Measurements from ENCODE around the gene MAIP1.

The MAIP1 gene, protein sequence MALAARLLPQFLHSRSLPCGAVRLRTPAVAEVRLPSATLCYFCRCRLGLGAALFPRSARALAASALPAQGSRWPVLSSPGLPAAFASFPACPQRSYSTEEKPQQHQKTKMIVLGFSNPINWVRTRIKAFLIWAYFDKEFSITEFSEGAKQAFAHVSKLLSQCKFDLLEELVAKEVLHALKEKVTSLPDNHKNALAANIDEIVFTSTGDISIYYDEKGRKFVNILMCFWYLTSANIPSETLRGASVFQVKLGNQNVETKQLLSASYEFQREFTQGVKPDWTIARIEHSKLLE

DNA sequence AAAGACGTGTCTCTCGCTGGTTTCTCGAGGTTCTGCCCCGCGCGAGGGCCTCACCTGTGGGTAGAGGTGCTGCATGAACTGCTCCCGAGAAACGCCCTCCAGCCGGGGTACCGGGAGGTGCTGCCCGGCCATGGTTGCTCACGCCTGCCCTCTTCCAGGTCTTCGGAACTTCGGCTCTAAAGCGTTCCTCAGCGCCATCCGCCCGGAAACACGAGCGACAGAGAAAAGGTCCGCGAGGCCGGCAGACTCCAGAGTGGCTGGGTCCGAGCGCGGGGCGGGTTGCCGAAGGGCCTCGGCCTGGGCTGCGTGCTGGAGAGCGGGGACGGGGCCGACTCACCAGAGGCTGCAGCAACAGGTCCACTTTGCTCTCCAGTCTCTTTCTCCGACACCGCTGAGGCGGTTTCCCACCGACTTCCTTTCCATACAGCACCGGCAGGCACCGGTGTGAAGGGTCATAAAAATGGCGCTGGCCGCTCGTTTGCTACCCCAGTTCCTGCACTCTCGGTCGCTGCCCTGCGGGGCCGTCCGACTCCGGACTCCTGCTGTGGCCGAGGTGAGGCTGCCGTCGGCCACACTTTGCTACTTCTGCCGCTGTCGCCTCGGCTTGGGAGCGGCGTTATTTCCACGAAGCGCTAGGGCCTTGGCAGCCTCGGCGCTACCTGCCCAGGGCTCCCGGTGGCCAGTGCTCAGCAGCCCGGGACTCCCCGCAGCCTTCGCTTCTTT, at the start of gene MAIP1, which contains the start of gene TYW5:
Gene MAIP1 (plus strand): TSS at position 244 of the 723 bp plus-strand sequence. CDS start 217 bp downstream, at position 461.
Gene TYW5 (minus strand): TSS at position 153 of the 723 bp plus-strand sequence. CDS start 21 bp downstream, at position 132.
- TF ChIP-seq, protein P1, sequence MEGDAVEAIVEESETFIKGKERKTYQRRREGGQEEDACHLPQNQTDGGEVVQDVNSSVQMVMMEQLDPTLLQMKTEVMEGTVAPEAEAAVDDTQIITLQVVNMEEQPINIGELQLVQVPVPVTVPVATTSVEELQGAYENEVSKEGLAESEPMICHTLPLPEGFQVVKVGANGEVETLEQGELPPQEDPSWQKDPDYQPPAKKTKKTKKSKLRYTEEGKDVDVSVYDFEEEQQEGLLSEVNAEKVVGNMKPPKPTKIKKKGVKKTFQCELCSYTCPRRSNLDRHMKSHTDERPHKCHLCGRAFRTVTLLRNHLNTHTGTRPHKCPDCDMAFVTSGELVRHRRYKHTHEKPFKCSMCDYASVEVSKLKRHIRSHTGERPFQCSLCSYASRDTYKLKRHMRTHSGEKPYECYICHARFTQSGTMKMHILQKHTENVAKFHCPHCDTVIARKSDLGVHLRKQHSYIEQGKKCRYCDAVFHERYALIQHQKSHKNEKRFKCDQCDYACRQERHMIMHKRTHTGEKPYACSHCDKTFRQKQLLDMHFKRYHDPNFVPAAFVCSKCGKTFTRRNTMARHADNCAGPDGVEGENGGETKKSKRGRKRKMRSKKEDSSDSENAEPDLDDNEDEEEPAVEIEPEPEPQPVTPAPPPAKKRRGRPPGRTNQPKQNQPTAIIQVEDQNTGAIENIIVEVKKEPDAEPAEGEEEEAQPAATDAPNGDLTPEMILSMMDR (conservative IDR thresholded peaks at IDR 0.05): 0 out of 2 replicates have a peak, but pooled peaks have one; percentile 20
- peak within 1 kb of the TSS; percentile 96 for H3K27ac ChIP-seq

DNA sequence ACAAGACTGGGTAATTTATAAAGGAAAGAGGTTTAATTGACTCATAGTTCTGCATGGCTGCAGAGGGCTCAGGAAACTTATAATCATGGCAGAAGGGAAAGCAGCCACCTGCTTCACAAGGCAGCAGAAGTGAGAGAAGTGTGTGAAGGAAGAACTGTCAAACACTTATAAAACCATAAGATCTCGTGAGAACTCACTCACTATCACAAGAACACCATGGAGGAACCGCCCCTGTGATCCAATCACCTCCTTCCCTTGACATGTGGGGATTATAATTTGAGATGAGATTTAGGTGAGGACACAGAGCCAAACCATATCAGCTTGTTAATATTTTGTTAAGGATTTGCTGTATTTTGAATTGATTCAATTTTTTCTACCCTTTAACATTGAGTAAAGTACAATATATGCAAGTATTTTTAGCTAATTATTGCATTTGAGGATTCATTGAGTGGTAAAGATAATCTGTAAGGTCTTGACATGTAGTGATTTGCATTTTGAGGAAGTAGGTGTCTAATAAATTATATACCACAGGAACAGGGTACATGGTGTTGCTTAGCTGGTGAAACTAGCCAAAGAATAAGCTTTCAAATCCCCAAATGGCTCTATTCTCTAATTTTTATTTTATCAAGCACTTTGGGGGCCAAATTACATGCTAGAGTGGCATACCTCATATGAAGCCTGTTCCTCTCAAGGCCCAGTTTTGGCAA, 48.2 kb upstream of the MAIP1 start:
- H3K27ac ChIP-seq: no peak overlapping the region
- TF ChIP-seq, protein P1 (conservative IDR thresholded peaks at IDR 0.05): no peak

DNA sequence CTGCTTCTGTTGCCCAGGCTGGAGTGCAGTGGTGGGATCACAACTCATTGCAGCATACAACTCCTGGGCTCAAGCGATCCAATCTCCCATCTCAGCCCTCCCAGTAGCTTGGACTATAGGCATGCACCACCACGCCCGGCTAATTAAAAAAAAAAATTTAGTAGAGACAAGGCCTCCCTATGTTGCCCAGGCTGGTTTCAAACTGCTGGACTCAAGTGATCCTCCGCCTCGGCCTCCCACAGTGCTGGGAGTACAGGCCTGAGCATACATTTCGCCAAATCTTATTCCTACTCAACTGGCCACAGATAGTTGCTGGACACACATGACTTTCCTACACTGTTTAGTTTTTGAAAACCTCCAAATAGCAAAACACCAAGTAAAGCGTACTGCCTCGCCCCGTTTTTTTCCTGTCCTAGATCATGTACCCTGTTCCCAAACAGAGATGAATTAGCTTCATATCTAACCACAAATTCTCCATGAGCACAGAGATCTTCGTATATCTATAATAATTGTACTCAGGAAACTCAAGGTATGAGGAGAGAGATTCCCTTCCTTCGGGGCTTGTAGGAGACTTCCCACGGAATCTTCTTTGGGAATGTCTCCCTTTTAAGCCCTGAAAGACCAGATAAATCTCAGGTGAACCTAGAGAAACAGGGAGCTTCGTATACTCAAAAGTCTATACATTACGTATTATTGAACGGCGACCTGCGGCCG, 44.9 kb upstream of the MAIP1 start:
- TF ChIP-seq, protein P1 (conservative IDR thresholded peaks at IDR 0.05): no peak
- peak overlapping the region; percentile 89 for H3K27ac ChIP-seq

DNA sequence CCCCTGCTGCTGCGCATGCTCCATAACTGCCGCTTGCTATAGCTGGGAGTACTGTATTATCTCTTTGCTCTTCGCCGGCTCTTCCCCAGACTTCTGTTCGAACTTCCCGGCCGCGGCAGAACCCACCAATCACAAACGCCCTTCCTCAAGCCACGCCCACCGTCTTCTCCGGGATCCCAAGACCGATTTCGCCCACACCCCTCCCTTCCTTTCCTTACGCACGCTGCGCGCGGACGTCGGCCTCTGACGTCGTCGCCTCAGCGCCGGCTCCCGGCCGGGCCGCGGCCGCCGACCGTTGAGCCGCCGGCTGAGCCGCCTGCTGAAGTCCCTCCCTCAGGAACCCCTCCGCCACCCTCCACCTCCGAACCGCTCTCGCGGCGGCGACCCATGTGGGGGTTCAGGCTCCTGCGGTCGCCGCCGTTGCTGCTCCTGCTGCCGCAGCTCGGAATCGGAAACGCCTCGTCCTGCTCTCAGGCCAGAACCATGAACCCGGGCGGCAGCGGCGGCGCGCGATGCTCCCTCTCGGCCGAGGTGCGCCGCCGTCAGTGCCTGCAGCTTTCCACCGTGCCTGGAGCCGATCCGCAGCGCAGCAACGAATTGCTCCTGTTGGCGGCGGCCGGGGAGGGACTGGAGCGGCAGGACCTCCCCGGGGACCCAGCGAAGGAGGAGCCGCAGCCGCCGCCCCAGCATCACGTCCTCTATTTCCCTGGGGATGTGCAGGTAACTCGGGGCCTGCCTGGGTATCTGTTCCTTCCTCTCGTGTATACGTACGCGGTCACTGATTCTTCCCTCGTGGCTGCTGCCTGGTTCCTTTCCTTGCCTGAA, 44.1 kb upstream of the MAIP1 start, which contains the start of gene C2orf69:
Gene C2orf69 (plus strand): TSS at position 242 of the 825 bp plus-strand sequence. CDS start 146 bp downstream, at position 388.
- peak within 1 kb of the TSS; percentile 89 for H3K27ac ChIP-seq
- TF ChIP-seq, protein P1 (conservative IDR thresholded peaks at IDR 0.05): no peak

DNA sequence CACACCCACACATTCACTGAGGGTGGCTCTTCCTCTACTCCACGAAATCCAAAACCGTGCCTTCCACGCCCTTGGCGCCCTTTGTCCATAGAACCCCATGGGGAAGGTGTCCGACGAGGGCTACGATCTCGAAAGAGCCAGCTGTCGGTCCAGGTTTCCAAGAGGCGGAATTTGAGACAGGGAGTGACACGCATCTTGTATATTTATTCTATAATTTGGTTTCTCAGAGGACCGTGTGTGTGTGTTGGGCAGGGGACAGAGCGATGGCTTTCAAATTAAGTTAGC, 43.6 kb upstream of the MAIP1 start:
- H3K27ac ChIP-seq: peak overlapping the region; percentile 89
- TF ChIP-seq, protein P1 (conservative IDR thresholded peaks at IDR 0.05): no peak

DNA sequence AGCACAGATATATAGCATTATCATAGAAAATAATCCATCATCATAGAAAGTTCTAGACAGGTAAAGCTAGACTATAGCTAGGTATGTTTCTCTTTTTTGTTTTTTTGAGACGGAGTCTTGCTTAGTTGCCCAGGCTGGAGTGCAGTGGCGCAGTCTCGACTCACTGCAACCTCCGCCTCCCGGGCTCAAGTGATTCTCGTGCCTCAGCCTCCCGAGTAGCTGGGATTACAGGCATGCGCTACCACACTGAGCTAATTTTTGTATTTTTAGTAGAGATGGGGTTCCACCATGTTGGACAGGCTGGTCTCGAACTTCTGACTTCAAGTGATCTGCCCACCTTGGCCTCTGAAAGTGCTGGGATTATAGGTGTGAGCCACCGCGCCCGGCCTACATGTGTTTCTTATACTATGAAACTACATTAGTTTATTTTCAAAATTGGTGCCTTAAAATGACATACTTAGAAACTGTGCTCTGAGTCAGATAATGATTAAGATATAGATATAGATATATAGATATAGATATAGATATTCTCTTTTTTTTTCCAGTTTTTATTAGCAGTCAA, 42.7 kb upstream of the MAIP1 start:
- peak overlapping the region; percentile 89 for H3K27ac ChIP-seq
